ENCODE measurements around the gene AJM1.

AJM1 gene

DNA sequence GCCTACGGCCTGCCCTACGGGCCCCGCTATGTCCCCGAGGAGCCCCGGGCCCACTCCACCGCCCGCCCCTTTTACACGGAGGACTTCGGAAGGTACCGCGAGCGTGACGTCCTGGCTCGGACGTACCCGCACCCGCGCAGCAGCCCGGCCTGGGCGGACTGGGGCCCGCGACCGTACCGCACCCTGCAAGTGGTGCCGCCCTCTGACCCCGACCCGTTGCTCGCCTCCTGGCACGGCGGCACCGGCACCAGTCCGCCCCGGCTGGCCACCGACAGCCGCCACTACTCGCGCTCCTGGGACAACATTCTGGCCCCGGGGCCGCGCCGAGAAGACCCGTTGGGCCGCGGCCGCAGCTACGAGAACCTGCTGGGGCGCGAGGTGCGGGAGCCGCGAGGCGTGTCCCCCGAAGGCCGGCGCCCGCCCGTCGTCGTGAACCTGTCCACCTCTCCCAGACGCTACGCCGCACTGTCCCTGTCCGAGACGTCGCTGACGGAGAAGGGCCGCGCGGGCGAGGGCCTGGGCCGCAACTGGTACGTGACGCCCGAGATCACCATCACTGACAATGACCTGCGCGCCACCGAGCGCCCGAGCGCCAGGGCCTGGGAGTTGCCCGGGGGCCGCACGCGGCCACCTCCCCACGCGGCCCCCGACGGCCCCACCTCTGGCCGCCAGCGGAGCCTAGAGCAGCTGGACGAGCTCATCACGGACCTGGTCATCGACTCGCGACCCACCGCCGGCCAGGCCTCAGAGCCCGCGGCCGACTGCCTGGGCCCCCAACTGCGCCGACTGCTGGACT is 3.4 kb downstream of the AJM1 start:
- DNase-seq, result no peak

DNA sequence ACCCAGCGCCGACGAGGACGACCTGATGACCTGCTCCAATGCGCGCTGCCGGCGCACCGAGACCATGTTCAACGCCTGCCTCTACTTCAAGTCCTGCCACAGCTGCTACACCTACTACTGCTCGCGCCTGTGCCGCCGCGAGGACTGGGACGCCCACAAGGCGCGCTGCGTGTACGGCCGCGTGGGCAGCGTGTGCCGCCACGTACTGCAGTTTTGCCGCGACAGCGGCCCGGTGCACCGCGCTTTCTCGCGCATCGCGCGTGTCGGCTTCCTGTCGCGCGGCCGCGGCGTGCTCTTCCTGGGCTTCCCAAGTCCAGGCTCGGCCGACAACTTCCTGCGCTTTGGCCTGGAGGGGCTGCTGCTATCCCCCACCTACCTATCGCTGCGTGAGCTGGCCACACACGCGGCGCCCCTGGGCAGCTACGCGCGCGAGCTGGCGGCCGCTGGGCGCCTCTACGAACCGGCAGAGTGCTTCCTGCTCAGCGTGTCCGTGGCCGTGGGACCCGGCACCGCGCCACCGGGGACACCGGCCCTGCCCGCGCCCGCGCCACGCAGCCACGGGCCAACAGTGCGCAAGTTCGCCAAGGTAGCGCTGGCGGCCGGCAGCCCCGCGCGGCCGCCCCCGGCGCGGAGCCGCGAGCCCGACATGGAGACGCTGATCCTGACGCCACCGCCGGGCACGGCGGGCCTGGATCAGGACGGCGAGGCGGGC is 4.3 kb downstream of the AJM1 start:
- DNase-seq, result no peak

DNA sequence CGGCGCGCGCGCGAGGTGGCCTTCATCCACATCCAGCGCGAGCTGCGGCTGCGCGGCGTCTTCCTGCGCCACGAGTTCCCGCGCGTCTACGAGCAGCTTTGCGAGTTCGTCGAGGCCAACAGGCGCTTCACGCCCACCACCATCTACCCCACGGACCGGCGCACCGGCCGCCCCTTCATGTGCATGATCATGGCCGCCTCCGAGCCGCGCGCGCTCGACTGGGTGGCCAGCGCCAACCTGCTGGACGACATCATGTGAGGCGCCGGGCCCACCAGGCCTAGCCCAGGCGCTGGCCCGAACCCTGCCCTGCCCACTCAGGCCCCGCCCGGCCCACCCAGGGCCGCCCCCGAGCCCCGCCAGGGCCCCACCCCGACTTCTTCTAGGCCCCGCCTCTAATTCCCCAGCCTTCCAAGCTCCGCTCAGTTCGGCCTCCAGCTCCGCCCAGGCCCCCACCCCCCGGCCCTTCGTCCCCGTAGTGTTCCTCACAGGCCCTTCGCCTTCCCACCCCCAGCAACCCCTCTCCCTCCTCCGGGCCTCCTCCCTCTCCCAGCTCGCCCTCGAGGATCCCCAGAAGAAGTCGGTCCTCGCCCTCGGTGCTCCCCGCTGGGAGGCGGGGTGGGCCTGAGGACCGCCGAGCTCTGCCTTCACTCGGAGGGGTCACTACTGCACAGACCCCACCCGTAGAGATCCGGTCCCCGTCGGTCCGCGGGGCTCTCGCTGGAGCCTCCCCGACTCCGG is 5.0 kb downstream of the AJM1 start:
- no peak for DNase-seq

DNA sequence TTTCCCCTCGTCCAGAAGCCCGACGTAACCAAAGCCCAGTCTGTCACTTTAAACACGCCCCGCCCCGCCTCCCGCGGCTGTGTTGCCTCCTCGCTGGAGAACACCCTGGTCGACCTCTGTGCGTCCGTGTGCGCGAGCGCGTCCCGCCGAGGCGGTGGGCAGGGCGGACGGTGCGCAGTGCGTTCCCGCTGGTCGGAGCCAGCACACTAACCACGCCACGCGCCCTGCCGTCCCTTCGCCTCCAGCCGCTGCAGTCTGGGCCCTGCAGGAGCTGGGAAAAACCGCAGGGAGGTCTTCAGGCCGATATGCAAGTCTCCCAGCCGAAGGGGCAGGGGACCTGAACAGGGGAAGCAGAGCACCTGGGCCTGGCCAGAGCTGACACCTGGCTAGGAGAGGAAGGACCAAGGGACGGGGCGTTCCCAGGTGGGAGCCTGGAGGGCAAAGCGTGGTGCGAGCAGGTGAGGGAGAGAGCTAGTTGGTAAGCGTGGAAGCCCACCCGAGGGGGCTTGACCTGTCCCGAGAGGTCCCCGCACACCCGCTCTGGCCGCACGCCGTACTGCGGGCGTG is 5.6 kb downstream of the AJM1 start:
- peak; percentile 45 for DNase-seq

DNA sequence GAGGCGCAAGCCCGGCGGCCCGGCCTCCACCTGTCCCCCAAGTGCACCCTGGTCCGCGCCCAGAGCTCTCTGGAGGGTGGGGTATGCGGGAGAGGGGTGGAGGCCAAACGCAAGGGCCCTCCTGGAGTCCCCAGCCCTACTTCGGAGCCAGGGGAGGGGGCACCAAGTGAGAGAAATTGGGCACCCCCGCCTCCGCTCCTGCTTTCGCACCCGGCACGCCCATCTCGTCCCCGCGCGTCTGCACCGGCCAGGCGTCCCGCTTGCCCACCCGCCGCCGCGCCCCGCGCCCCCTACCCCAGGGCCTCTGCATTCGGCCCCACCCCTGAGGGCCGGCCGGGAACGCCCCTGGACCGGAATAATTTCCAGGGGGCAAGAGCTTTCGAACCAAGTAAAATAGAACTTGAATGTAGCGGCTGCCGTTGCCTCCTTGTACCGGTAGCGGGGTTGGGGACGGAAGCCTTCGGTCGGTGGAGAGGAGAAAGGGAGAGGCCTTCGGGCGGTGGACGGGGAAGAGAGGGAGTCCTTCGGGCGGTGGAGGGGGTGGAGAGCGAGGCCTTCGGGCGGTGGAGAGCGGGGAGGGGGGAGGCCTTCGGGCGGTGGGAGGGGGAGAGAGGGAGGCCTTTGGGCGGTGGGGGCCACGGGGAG is 6.2 kb downstream of the AJM1 start:
- peak; percentile 40 for DNase-seq

DNA sequence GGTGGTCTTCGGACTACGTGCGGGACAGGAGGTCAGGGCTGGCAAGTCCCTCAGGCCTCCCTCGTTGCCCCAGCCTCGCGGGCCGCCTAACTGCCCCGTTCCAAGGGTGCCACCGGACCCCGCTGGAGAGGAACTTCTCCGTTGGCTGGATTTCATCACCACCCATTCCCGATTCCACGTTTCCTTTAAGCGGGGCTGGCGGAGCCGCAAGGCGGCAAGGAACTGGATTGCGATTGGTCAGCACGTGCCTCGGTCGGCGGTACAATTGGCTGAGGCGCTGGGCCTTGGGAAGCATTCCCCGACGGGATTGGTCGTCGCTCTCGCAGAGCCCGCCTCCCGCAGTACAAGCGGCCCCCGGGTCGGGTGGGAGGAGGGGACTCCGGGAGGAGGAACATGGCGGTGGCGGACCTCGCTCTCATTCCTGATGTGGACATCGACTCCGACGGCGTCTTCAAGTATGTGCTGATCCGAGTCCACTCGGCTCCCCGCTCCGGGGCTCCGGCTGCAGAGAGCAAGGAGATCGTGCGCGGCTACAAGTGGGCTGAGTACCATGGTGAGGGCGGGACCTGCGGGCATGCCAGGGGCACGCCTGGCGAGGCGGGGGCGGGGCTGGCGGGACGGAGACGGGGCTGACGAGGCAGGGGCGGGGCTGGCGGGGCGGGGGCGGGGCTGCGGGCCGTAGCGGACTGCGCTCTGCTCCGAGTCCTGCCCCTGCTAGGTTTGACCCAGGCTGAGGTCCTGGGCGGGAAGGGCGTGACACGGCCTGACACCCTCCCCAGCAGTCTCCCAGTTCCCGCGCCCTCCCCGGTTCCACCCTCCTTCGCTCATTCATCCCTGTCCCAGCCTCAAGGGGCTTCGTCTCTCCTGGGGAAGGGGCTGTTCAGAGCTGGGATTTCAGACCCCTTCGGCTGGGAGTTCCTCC is 7.0 kb downstream of the AJM1 start, which contains the start of gene PHPT1:
PHPT1 (plus strand) TSS at position 372 of the 922 bp plus-strand sequence; CDS start at position 394, 22 bp downstream.
- DNase-seq, result peak; percentile 99

DNA sequence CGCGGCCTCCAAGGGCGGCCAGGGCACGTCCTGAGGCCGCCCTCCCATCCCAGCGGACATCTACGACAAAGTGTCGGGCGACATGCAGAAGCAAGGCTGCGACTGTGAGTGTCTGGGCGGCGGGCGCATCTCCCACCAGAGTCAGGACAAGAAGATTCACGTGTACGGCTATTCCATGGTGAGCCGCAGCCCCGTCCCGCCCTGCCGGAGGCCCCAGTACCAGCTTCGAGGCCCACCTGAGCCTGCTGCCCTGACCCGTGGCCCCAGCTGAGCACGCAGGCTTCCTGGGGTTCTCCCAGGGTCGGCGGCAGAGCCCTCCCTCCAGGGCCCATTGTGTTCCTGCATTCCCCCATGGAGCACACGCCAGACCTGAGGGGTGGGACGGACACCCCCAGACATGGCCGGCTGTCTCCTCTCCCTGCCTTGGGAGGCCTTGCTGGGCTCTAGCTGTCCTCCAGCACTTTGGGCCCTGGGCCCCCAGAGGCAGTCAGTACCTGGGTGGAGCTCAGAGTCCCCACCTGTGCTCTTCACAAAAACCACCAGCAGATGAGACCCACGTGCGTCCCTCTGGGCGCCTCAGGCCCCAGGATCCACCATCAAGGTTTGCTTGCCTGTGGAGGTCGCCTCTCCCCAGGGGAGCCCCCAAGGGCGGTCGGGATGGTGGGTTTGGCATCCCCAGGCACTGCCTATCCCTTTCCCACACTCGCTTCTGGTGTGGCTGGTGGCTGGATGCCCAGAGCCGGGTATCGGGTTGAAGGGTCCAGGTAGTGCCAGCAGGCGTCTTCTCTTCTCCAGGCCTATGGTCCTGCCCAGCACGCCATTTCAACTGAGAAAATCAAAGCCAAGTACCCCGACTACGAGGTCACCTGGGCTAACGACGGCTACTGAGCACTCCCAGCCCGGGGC is 7.9 kb downstream of the AJM1 start:
- DNase-seq, result no peak

DNA sequence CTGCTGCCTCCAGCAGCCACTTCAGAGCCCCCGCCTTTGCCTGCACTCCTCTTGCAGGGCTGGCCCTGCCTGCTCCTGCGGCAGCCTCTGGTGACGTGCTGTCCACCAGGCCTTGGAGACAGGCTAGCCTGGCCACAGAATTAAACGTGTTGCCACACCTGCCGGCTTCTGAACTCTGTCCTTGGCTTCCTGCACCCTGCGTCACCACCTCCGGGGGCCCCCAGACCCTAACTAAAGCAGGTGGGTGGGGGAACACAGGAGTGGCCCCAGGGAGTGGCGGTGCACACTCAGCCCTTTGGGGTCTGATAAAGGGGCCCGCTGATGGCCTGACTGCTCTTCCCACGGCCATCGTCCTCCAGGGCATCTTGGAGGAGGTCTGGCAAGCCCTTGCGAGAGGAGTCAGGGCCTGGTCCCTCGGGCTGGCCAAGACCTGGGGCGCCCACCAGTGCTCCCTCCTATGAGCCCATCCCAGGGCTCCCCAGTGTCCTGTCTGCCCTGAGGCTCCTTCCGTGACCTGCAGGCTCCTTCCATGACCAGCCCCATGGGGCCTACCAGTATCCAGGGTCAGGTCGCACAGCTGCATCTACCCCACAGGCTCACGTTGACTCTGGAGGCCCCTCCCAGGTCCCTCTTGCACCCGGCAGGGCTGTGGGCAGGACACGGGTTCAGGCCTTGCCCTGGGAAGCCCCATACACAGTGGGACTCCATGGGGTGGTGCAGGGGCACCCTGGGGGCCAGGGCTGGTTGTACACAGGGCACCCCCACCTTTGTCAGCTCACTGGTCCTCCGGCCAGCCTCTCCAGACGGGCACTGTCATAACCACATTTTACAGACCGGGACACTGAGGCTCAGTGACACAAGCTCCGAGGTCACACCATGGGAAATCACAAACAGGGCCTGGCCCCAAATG is 8.8 kb downstream of the AJM1 start:
- no peak for DNase-seq

DNA sequence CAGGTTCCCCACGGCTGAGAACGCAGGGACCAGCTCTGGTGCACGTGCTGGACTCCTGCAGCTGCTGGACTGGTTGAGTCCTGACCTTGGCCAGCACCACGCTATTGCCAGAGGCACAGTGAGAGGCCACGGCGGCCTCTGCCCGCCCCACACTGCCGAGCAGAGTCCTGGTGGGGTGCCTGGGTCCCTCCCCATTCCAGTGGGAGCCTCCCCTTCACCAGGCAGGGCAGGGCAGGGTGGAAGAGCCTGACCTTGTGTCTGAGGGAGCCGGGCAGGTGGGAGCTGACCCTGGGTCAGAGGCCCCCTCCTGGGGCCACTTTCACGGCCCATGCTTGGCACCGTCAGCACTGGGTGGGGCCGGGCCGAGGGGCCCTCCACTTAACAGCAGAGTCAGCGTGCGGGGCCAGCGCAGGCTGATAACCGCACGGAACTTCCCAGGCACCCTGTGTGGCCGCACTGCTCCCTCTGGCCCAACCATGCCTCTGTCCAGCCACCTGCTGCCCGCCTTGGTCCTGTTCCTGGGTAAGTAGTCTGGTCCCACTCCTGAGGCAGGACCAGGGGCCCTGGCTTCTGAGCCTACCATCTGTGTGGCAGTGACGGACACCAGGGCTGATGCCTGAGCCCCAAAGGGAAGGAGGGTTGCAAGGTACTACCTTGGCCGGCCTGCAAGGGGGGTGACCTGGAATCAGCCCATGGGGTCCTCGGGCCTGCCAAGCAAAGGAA is 9.8 kb downstream of the AJM1 start, which contains the start of gene MAMDC4:
MAMDC4 (plus strand) TSS at position 406 of the 723 bp plus-strand sequence; CDS start at position 477, 71 bp downstream.
- DNase-seq, result no peak

DNA sequence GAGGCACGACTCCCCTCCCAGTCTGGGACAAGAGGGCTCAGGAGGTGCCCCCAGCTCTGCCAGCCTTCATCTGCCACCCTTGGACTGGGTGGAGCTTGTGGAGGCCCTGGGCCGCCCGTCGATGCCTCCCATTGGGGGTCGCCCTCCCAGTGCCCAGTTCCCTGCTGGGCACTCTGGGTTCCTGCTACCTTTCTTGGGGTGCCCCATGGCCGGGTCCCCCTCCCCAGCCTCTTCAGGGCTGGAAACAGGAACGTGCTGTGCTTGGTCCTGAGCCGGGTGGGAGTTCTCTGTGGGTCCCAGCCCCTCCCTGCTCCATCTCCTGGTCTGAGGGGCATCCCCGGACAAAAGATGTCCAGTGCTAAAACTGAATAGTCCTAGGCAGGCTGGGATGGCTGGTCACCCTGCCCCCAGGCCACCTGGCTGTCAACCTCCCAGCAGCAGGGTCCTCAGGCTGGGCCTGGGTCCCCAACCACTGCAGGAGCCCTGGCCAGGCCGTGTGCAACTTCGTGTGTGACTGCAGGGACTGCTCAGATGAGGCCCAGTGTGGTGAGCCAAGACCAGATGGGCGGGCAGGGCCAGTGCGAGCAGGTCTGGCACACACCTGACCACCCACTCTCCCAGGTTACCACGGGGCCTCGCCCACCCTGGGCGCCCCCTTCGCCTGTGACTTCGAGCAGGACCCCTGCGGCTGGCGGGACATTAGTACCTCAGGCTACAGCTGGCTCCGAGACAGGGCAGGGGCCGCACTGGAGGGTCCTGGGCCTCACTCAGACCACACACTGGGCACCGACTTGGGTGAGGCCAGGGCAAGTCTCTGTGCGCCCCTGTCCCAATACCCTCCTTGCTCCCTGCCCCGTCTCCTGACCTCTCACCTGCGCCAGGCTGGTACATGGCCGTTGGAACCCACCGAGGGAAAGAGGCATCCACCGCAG is 10.7 kb downstream of the AJM1 start:
- DNase-seq, result no peak

DNA sequence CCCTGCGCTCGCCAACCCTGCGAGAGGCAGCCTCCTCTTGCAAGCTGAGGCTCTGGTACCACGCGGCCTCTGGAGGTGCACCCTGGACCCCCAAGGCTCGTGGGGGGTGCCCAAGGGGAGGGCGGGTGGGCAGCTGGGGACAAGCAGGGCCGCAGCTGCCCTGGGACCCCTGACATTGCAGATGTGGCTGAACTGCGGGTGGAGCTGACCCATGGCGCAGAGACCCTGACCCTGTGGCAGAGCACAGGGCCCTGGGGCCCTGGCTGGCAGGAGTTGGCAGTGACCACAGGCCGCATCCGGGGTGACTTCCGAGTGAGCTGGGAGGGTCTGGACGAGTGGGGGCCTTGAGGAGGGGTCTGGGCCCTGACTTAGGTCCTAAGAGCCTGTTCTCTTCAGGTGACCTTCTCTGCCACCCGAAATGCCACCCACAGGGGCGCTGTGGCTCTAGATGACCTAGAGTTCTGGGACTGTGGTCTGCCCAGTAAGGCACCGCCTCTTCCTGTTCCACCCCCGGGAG is 11.4 kb downstream of the AJM1 start:
- no peak for DNase-seq

DNA sequence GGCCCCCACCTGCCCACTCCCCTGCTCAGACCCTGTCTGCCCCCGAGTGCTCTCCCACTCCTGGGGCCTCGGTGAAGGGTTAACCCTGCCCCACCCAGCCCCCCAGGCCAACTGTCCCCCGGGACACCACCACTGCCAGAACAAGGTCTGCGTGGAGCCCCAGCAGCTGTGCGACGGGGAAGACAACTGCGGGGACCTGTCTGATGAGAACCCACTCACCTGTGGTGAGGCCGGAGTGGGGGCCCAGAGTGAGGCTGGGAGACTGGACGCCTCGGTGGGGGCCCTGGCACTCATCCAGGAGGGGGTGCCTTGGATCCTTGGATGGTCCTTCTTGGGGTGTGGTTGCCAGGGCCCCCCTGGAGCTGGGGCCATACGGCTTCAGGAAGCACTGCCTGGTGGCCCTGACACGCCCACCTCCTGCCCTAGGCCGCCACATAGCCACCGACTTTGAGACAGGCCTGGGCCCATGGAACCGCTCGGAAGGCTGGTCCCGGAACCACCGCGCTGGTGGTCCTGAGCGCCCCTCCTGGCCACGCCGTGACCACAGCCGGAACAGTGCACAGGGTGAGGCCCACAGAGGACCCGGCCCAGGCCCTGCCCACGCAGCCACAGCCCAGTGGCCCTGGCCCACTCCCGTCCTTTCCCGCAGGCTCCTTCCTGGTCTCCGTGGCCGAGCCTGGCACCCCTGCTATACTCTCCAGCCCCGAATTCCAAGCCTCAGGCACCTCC is 12.0 kb downstream of the AJM1 start:
- no peak for DNase-seq

DNA sequence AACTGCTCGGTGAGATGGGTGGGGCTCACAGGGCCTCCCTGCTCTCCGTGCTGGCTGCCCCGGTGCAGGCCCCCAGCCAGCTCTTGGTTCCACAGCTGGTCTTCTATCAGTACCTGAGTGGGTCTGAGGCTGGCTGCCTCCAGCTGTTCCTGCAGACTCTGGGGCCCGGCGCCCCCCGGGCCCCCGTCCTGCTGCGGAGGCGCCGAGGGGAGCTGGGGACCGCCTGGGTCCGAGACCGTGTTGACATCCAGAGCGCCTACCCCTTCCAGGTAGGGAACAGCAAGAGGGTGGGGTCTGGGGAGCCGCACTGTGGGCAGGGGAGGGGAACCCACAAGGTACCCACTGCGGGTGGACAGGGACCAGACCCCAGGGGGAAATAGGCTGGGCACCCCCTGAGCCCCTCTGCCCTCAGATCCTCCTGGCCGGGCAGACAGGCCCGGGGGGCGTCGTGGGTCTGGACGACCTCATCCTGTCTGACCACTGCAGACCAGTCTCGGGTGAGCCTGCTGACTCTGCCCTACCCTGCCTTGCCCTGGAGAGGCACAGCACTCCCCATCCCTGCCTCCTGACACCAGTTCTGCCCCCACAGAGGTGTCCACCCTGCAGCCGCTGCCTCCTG is 12.7 kb downstream of the AJM1 start:
- no peak for DNase-seq

DNA sequence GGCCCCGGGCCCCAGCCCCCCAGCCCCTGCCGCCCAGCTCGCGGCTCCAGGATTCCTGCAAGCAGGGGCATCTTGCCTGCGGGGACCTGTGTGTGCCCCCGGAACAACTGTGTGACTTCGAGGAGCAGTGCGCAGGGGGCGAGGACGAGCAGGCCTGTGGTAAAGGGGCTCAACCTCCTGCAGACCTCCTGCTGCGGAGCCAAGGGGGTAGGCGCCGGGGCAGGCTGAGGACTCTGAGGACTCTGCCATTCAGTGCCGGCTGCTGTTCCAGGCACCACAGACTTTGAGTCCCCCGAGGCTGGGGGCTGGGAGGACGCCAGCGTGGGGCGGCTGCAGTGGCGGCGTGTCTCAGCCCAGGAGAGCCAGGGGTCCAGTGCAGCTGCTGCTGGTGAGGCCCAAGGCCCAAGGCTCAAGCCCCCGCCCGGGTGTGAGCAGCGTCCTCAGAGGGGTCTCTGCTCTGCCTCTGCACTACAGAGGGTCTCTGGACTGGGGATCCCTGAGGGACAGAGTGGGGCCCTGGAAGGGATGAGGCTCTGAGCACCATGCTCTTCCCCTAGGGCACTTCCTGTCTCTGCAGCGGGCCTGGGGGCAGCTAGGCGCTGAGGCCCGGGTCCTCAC is 13.3 kb downstream of the AJM1 start:
- DNase-seq, result no peak

DNA sequence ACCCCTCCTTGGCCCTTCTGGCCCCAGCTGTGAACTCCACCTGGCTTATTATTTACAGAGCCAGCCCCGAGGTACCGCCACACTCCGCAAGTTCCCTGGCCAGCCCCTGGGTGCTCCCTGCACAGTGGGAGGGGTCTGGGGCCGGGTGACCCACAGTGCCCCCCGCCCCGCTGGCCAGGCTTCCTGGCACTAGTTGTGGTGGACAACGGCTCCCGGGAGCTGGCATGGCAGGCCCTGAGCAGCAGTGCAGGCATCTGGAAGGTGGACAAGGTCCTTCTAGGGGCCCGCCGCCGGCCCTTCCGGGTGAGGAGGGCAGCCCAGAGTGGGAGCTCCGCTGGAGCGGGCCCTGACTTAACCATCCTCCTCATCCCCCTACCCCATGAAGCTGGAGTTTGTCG is 13.8 kb downstream of the AJM1 start:
- DNase-seq, result no peak
